ENCODE results near the gene PAFAH1B2.

PAFAH1B2 gene

GRCh38 chr11:117187428-117187798 is 43.3 kb downstream of the PAFAH1B2 start:
- peak; percentile 71 for DNase-seq (ENCODE audit: low spot score)
- H3K4me3 ChIP-seq: no peak overlapping the region
- H3K27ac ChIP-seq: peak overlapping the region in 1 of 2 donors; percentile 16
- no peak for TF ChIP-seq CTCF (IDR thresholded peaks at IDR 0.05)

DNA sequence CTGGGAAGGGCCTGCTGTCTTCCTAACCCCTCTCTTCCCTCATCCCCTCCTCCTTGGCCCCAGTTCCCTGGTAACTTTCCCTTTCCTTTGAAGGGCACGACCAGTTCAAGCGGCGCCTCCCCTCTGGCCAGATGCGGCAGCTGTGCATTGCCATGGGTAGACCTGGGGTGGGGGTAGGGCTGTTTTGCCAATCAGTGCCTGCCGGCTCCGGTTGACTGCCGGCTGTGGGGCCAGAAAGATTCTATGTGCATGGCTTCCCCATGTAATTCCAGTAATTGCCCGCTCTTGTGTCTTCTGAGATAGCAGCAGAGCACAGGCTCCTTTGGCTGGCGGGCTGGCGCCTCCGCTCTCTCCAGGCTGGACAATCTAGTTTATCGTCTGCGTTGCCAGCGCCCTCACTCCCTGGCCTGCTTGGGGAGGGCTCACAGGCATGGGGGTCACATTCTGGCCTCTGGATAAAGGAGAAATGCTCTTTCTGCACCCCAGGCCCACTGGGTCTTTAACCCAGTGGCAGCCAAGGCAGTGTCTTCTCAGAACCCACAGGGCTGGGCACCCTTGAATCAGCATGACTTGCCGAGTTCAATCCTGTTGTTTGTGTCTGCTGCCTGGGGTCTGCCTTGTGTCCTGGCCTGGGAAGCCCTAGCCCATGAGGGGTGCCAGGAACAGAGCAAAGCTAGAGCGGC is 43.9 kb downstream of the PAFAH1B2 start:
- peak overlapping the region in 1 of 2 donors; percentile 35 for H3K27ac ChIP-seq
- DNase-seq (ENCODE audit: low spot score): peak; percentile 73
- TF ChIP-seq CTCF (IDR thresholded peaks at IDR 0.05): no peak
- H3K4me3 ChIP-seq: no peak overlapping the region

GRCh38 chr11:117188620-117189081 is 44.6 kb downstream of the PAFAH1B2 start:
- DNase-seq (ENCODE audit: low spot score): peak; percentile 73
- TF ChIP-seq CTCF (IDR thresholded peaks at IDR 0.05): no peak
- H3K27ac ChIP-seq: peak overlapping the region in 1 of 2 donors; percentile 54

DNA sequence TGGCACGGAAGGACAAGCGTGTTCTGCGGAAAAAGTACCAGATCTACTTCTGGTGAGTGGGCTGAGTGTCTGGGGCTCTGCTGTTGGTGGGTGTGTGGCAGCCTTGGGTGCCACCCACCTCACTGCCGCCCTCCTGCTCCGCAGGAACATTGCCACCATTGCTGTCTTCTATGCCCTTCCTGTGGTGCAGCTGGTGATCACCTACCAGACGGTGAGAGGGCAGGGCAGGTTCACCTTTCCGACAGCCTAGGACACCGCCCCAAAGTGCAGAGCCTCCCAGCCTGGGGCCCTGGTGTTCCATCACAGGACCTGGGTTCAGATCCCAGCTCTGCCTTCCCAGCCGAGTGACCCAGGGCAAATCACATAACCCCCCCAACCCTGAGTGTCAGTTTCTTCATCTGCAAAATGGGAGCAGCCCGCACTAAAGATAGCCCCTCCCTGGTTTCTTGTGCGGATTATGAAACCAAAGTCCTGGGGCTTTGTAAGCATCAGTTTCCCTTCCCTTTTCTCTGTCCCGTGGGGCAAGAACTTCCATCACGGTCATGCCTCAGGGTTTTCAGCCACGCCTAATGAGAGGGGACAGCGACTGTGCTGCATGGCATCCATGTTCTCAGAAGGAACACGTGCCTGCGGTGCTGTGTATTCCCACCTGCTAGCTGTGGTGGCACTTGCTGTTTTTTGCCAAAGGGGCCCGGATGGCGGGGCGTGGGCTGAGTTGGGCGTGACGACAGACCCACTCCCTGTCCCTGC is 45.3 kb downstream of the PAFAH1B2 start:
- H3K4me3 ChIP-seq: no peak overlapping the region
- H3K27ac ChIP-seq: peak overlapping the region in 1 of 2 donors; percentile 56
- DNase-seq (ENCODE audit: low spot score): peak; percentile 64
- no peak for TF ChIP-seq CTCF (IDR thresholded peaks at IDR 0.05)

More at GRCh38 chr11:117188620-117189081, 44.6 kb downstream of the PAFAH1B2 start:
- H3K4me3 ChIP-seq: no peak overlapping the region

DNA sequence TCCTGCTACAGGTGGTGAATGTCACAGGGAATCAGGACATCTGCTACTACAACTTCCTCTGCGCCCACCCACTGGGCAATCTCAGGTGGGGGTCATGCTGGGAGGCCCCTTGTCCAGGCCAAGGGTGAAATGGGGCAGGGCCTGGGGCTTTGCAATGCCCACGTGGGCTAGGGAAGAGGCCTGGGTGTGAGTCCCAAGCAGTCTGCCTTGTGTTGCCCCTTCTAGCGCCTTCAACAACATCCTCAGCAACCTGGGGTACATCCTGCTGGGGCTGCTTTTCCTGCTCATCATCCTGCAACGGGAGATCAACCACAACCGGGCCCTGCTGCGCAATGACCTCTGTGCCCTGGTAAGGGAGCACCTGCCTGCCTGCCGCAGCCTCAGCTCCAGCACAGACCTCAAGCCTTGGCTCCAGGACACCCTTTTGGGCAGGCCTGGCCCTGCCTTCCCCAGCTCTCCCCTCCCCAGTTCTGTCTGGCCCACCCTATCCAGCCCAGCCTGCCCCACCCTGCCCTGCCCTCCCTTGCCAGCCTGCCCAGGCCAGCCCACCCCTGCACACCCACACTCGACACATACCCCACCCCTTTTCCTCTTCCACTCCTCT is 46.0 kb downstream of the PAFAH1B2 start:
- no peak for TF ChIP-seq CTCF (IDR thresholded peaks at IDR 0.05)
- no peak overlapping the region for H3K4me3 ChIP-seq
- peak; percentile 61 for DNase-seq (ENCODE audit: low spot score)
- peak overlapping the region in 1 of 2 donors; percentile 56 for H3K27ac ChIP-seq

- Histone ChIP-seq H3K27ac (no peak overlapping the region), H3K4me3 (no peak overlapping the region)
- peak; percentile 47 for DNase-seq (ENCODE audit: low spot score)
- no peak for TF ChIP-seq CTCF (IDR thresholded peaks at IDR 0.05)
These were observed 47.8 kb downstream of the PAFAH1B2 start for GRCh38 chr11:117191680-117192400.

All from coronary artery (tissue), 2 donors.